Measurements from ENCODE around the gene FCGR2B.

DNA sequence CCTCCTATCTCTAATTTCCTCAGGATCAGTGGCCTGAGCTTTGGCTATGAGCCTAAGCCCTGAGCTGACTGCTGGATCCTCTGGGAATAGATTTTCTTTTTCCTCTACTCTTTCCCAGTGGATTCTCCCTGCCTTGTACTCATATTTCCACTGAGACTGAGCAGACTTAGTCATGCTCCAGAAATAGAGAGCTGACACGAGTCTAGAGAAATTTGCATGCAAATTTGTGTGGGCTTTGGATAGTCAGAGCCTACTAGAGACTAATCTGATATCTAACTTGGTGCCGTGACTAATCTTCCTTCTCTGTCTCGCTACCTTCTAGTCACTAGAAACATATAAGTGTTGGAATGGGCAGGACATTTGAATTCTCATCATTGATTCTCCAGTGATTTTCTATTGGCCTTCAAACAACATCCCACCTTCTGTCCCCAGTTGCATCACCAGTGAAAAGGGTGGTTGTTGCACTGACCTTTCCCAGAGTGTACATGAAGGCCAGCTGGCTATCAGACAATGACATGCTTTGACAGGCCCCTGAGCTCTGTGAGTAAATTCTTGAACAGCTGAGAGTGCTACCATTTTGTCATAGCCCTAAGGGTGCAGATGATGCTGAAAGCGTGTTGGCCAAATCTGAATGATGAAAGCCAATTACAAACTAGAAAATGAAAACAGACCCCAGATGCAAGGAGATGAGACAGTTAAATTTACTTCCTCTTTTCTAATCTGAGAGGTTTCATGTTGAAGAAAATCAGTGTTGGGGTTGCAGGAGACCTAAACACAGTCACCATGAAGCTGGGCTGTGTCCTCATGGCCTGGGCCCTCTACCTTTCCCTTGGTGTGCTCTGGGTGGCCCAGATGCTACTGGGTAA, 43.8 kb downstream of the FCGR2B start, which contains the start of gene FCRLA:
- TF ChIP-seq CTCF (IDR thresholded peaks at IDR 0.05) (no peak), EZH2 (IDR thresholded peaks at IDR 0.05) (no peak), EZH2phosphoT487 (IDR thresholded peaks at IDR 0.05) (no peak)

Data from neural progenitor cell (in vitro differentiated cells).